ENCODE results near the gene CFAP20DC.

The CFAP20DC gene

GRCh38 chr3:58800032-58800431 is 249.8 kb downstream of the CFAP20DC start:
- no peak for DNase-seq (ENCODE audit: low spot score)

DNA sequence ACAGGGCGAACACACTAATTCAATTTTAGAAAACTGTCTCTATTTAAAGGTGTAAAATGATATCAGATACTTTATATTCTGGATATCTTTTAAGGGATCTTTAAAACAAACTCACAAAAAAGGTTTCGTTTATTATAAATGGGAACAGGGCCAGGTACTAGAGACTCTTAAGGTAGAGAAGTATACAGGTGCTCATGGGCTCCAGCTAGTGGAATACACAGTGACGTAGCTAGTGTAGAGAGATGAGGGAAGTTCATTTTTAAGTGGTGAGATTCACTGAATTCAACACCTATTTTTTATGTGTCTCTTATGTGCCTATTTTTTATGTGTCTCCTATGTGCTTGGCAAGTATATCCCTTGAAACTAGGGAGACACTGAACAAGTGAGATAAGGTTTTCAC is 250.6 kb downstream of the CFAP20DC start:
- DNase-seq (ENCODE audit: low spot score): no peak

GRCh38 chr3:58798312-58798711 is 251.5 kb downstream of the CFAP20DC start:
- DNase-seq (ENCODE audit: low spot score): no peak

GRCh38 chr3:58794750-58795149 is 255.1 kb downstream of the CFAP20DC start:
- no peak for DNase-seq (ENCODE audit: low spot score)

GRCh38 chr3:58793938-58794337 is 255.9 kb downstream of the CFAP20DC start:
- DNase-seq (ENCODE audit: low spot score): no peak

DNA sequence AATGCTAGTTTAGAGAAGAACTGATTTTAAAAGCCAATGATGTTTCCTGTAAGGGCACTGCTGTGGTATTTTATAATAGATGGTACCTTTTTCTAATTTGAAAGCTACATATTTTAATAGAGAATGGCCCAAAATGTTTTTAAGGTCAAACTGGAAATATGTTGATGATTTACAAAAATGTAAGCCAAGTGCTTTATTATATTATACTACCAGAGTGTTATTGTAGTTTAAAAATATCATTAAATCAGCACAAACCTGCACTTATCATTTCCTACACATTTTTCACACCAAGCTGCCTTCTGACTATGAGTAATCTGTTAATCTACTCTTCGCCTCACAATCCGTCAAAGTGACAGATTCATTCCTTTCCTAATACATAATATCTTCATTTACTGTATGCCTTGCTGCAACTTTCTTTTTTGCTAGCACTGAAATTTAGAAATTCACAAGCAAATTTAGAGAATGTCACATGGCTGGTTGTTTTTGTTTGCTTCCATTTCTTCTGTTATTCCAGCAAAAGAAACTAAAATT is 256.8 kb downstream of the CFAP20DC start:
- DNase-seq (ENCODE audit: low spot score): no peak

DNA sequence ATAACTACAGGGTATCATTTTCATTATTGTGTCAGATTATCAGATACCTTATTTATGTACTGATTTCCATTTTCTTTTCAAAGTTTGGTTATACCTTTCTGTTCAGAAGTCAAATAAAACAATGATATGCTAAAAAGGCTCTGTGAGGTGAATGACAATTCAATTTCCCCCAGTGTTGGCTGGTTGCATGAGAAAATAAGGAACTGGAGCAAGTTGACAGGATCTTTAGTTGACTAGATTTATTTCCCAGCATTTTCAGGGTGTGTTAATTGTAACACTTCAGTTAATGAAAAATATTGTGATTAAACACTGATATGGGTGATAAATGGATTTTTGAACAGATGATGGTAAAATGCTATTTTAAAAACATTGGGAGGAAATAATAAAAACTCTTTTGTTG is 260.4 kb downstream of the CFAP20DC start:
- DNase-seq (ENCODE audit: low spot score): no peak

- no peak for DNase-seq (ENCODE audit: low spot score)
These were observed 264.9 kb downstream of the CFAP20DC start for GRCh38 chr3:58784888-58785287.

- DNase-seq (ENCODE audit: low spot score): no peak
These were observed 265.4 kb downstream of the CFAP20DC start for GRCh38 chr3:58784425-58784824.

DNA sequence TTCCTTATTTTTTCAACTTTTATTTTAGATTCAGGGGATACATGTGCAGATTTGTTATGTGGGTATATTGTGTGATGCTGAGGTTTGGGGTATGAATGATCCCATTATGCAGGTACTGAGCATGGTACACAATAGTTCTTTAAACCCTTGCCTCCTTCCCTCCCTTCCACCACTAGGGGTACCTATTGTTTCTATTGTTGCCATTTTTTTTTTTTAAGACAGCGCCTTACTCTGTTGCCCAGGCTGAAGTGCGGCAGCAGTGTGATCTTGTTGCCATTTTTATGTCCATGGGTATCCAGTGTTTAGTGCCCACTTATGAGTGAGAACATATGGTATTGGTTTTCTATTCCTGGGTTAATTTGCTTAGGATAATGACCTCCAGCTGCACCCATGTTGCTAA is 266.0 kb downstream of the CFAP20DC start:
- DNase-seq (ENCODE audit: low spot score): no peak

- no peak for DNase-seq (ENCODE audit: low spot score)
These were observed 269.9 kb downstream of the CFAP20DC start for GRCh38 chr3:58779934-58780333.

DNA sequence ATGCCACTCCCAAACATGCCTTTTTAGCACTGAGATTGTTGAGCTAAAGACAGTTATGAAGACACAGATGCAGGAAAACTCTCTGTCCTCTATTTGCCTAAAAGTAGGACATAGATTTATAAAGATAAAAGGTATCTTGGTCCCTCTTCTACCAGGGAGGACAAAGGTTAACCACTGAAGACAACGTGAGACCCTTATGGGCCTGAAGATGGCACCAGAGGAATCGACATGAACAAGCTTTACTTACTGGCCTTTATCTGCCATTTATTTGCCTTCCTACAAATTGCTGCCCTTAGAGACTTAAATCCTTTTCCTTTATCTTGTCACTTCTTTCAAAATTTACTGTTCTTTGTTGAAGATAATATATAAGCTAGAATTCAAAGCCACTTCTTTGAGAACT is 273.6 kb downstream of the CFAP20DC start:
- DNase-seq (ENCODE audit: low spot score): no peak

GRCh38 chr3:58772462-58772861 is 277.4 kb downstream of the CFAP20DC start:
- DNase-seq (ENCODE audit: low spot score): no peak

DNA sequence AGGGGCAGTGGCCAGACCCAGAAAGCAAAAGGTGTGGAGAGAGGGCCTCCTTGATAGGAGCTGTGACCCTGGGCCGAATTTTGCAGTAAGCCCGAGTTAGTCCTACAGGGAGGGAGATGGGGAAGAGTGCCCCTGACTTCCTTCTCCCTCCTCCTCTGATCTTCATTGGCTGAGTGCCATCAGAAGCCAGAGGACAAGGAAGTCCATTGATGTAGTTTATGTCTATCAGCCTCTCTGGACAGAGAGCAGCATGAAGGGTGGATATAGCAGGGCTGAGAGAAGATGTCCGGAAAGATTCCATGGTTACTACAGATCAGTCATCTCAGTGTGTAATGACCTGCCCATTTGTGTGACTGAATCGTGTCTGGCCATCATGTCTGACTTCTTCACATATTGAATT is 280.8 kb downstream of the CFAP20DC start:
- DNase-seq (ENCODE audit: low spot score): no peak

DNA sequence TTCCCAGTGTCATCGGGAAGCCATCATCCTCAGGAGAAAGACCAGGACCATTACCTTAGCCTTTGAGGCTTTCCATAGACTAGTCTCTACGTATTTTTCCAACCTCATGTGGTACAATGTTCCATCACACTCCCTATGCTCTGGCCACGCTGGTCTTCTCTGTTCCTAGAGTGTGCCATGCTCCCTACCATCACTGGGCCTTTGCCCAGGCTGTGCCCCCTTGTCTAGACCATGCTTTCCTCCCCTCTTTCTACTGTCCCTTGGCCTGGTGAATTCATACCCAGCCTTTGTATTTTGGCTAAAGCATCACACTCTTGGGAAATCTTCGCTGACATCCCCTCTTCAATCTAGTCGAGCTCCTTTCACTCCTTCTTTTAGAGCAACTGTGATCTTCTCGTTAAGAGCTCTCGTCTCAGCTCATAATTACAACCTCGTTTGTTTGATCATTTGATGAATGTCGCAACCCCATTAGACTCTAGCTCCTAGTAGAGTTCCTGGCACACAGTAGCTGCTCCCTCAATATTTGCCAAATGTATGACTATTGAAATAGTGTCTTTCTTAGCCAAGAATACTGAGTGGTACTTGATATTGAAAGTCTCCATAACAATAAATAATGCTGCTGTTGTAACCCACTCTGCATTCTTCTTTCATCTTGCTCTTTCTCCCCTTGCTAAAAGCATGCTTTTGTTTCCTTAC is 283.1 kb downstream of the CFAP20DC start:
- DNase-seq (ENCODE audit: low spot score): no peak

GRCh38 chr3:58755150-58755549 is 294.7 kb downstream of the CFAP20DC start:
- no peak for DNase-seq (ENCODE audit: low spot score)

GRCh38 chr3:58754074-58754473 is 295.8 kb downstream of the CFAP20DC start:
- no peak for DNase-seq (ENCODE audit: low spot score)

- DNase-seq (ENCODE audit: low spot score): no peak
These were observed 297.8 kb downstream of the CFAP20DC start for GRCh38 chr3:58751882-58752567.

DNA sequence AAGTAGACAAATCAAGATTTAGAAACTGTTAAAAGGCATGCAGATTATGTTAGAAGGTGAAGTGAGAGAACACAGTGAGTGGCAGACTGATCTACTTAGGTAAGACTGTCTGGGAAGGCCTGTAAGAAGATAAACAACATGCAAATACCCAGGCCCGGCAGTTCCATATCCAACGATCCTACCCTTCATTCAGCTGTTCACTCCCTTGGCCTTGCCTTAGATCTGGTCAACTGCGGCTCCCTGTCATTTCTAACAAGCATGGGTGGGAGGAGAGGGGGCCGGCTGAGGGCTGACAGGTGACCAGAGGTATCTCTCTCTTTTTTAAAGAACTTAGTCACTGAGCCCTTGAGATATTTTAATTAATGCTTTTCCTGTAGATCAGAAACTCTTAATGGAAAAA is 298.6 kb downstream of the CFAP20DC start:
- DNase-seq (ENCODE audit: low spot score): no peak

DNA sequence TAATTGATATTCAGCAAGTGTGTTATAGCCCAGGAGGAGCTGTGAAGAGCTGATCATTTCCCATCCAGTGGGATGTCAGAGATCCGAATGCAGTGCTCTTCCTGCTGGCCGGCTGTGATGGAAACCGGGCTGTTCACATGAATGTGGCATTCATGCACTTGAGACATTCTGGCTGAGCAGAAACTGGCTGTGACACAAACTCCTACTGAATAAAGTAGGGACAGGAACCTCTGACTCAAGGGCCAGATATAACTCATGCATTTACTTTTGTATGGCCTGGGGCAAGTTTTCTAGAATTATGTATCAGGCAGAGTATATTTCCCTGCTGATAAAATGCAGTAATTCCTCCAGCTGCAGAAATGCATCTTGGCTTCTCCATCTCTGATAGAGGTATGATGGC is 299.9 kb downstream of the CFAP20DC start:
- DNase-seq (ENCODE audit: low spot score): no peak

DNA sequence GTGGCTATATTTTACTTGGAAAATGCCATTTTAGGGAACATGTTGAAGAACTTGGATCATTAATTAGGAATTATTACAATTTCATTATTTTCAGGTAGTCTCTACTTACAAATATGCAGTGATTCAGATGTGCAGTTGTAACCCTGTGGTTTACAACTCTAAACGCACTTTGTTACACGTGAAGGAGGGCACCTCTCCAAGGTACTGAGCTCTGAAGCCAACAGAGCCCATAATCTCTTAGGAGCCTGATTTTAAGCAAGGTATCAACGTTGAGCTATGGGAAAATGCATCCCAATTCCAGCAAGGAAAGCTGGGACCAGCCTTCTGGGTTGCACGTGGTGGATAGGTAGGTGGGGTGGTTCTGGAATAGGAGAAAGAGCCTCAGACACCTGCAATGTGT is 301.8 kb downstream of the CFAP20DC start:
- no peak for DNase-seq (ENCODE audit: low spot score)

DNA sequence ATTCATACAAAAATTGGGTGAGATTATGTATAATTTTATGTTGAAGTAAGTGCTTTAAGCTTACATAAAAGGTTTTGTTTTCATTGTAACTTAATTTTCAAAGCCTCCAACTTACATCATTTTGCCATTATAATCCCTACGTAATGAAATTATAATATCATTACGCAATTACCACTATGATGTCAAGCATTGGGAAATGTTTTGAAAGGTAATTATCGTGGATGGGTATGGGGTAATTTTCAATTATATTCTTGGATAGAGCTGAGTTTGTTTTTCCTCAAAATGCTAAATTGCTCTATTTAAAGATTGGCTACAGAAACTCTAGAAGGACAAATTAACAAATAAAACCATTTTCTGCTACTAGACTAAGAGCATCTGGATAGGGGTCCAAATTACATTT is 303.1 kb downstream of the CFAP20DC start:
- no peak for DNase-seq (ENCODE audit: low spot score)

- no peak for DNase-seq (ENCODE audit: low spot score)
These were observed 306.5 kb downstream of the CFAP20DC start for GRCh38 chr3:58743296-58743695.

- no peak for DNase-seq (ENCODE audit: low spot score)
These were observed 307.6 kb downstream of the CFAP20DC start for GRCh38 chr3:58742239-58742638.

Measured in hepatic stellate cell (primary cell).